IMR-90 (cell line): ENCODE measurements around the gene GNB1L. TPM values are rescaled to one million over a fixed set of nuclear protein-coding genes. Genes with fewer than 3 reads are reported as not detected.

Experiments
- ATAC-seq: fragments of 200-7000 bp; cut with Tn5 transposase; 2 replicates; pipeline ENCODE4 v1.9.1; 2020; ENCODE audit warnings: low read depth, mild to moderate bottlenecking, moderate library complexity
- BruUV-seq: library from RNA; stranded (reverse); fragments of 400-500 nt; replicated peaks from 2 replicates; lab custom pipeline; 2021; lab: Mats Ljungman, UMichigan
- CTCF ChIA-PET: fragments of 300-600 bp; formaldehyde crosslinking; extraction: SDS; loops from one replicate; lab custom pipeline; 2021; ENCODE audit warnings: antibody characterized with exemption; lab: Yijun Ruan, JAX
- POLR2A ChIA-PET: fragments of 300-600 bp; sonication (Branson Sonifier 250); formaldehyde crosslinking; loops from one replicate; lab custom pipeline; 2022; ENCODE audit warnings: antibody characterized with exemption; ENCODE audit not compliant: unreplicated experiment; lab: Charles Lee
- DNase-seq: peaks from one replicate; pipeline ENCODE4 v3.0.0; 2013
- H2AFZ ChIP-seq: replicated peaks from 2 replicates; pipeline ENCODE3; 2013; ENCODE audit warnings: low read length, mild to moderate bottlenecking; ENCODE audit not compliant: poor library complexity
- H2AK5ac ChIP-seq: 2 replicates; pipeline ENCODE4 v1.6.1; 2013; ENCODE audit warnings: low read depth, low read length, inconsistent platforms
- H2AK9ac ChIP-seq: replicated peaks from 2 replicates; pipeline ENCODE3; 2013; ENCODE audit warnings: mild to moderate bottlenecking, low read depth, low read length, moderate library complexity; ENCODE audit not compliant: poor library complexity
- H2BK120ac ChIP-seq: 2 replicates; pipeline ENCODE4 v1.6.1; 2013; ENCODE audit warnings: low read depth, low read length, inconsistent platforms
- H2BK15ac ChIP-seq: 3 replicates; pipeline ENCODE4 v1.6.1; 2013; ENCODE audit warnings: low read depth, low read length, inconsistent platforms
- H2BK20ac ChIP-seq: 2 replicates; pipeline ENCODE4 v1.6.1; 2013; ENCODE audit warnings: low read depth, mild to moderate bottlenecking, inconsistent platforms, low read length, moderate library complexity
- H2BK5ac ChIP-seq: 2 replicates; pipeline ENCODE4 v1.6.1; 2013; ENCODE audit warnings: mild to moderate bottlenecking, low read depth, low read length, inconsistent platforms; ENCODE audit not compliant: poor library complexity, severe bottlenecking
- H3K14ac ChIP-seq: replicated peaks from 2 replicates; pipeline ENCODE4 v1.6.1; 2013; ENCODE audit warnings: low read depth, low read length, inconsistent platforms
- H3K18ac ChIP-seq: 2 replicates; pipeline ENCODE4 v1.6.1; 2013; ENCODE audit warnings: low read depth, low read length, control low read depth
- H3K23ac ChIP-seq: 2 replicates; pipeline ENCODE4 v1.6.1; 2013; ENCODE audit warnings: low read depth, low read length, inconsistent platforms
- H3K27ac ChIP-seq: 2 replicates; pipeline ENCODE4 v1.5.1; 2013; ENCODE audit warnings: mild to moderate bottlenecking, control low read depth, low read length; ENCODE audit not compliant: insufficient read depth
- H3K27me3 ChIP-seq: 2 replicates; pipeline ENCODE4 v1.6.1; 2013; ENCODE audit warnings: low read length; ENCODE audit not compliant: control insufficient read depth, insufficient read depth
- H3K36me3 ChIP-seq: 2 replicates; pipeline ENCODE4 v1.6.1; 2013; ENCODE audit warnings: low read length, mixed read lengths; ENCODE audit not compliant: control insufficient read depth, insufficient read depth
- H3K4ac ChIP-seq: 2 replicates; pipeline ENCODE4 v1.6.1; 2013; ENCODE audit warnings: low read depth, low read length, inconsistent platforms
- H3K4me1 ChIP-seq: 2 replicates; pipeline ENCODE4 v1.6.1; 2013; ENCODE audit warnings: low read length, mixed read lengths; ENCODE audit not compliant: control insufficient read depth, insufficient read depth
- H3K4me2 ChIP-seq: 2 replicates; pipeline ENCODE4 v1.6.1; 2013; ENCODE audit warnings: low read depth, mild to moderate bottlenecking, control low read depth, low read length, moderate library complexity
- H3K4me3 ChIP-seq: 2 replicates; pipeline ENCODE4 v1.5.1; 2013; ENCODE audit warnings: low read depth, mild to moderate bottlenecking, control low read depth, low read length, moderate library complexity; ENCODE audit not compliant: insufficient read depth
- H3K56ac ChIP-seq: 2 replicates; pipeline ENCODE4 v1.6.1; 2013; ENCODE audit warnings: low read length, inconsistent platforms; ENCODE audit not compliant: insufficient read depth; ENCODE audit errors: extremely low read depth
- H3K79me1 ChIP-seq, 2 experiments: 2 replicates each; pipeline ENCODE4 v1.6.1; 2013; ENCODE audit warnings: low read length in 2 of 2, inconsistent platforms in 1 of 2, low read depth in 1 of 2
- H3K9ac ChIP-seq: 2 replicates; pipeline ENCODE4 v1.6.1; 2013; ENCODE audit warnings: low read depth, low read length, control low read depth
- H3K9me1 ChIP-seq: 2 replicates; pipeline ENCODE4 v1.6.1; 2013; ENCODE audit warnings: low read length, inconsistent platforms; ENCODE audit not compliant: insufficient read depth
- H3K9me3 ChIP-seq: 2 replicates; pipeline ENCODE4 v1.6.1; 2013; ENCODE audit warnings: low read length; ENCODE audit not compliant: control insufficient read depth, insufficient read depth
- H4K20me1 ChIP-seq: 2 replicates; pipeline ENCODE4 v1.6.1; 2013; ENCODE audit warnings: low read length, inconsistent platforms; ENCODE audit not compliant: insufficient read depth
- H4K5ac ChIP-seq: 2 replicates; pipeline ENCODE4 v1.6.1; 2013; ENCODE audit warnings: mild to moderate bottlenecking, low read depth, low read length, control low read depth
- H4K8ac ChIP-seq, 2 experiments: 2 replicates each; pipeline ENCODE4 v1.6.1; 2013; ENCODE audit warnings: low read depth in 2 of 2, low read length in 2 of 2, control low read depth in 1 of 2, inconsistent platforms in 1 of 2
- H4K91ac ChIP-seq: 2 replicates; pipeline ENCODE4 v1.6.1; 2013; ENCODE audit warnings: low read depth, low read length, inconsistent platforms; ENCODE audit not compliant: insufficient read depth
- CEBPB ChIP-seq: IDR thresholded peaks from 2 replicates; pipeline ENCODE4 v1.6.1; 2012; ENCODE audit warnings: low read depth, low read length, improper control_type of control experiment
- CHD1 ChIP-seq: IDR thresholded peaks from 2 replicates; pipeline ENCODE4 v1.6.1; 2012; ENCODE audit warnings: low read depth, low read length, improper control_type of control experiment
- FOS ChIP-seq: fragments of 150-350 bp; IDR thresholded peaks from 2 replicates; pipeline ENCODE4 v1.6.1; 2016; ENCODE audit warnings: low read depth, low read length
- MAFK ChIP-seq: IDR thresholded peaks from 2 replicates; pipeline ENCODE4 v1.6.1; 2012; ENCODE audit warnings: low read depth, low read length, improper control_type of control experiment
- MAZ ChIP-seq: IDR thresholded peaks from 2 replicates; pipeline ENCODE4 v1.6.1; 2012; ENCODE audit warnings: low read depth, mild to moderate bottlenecking, low read length, improper control_type of control experiment, moderate library complexity, borderline replicate concordance
- MXI1 ChIP-seq: IDR thresholded peaks from 2 replicates; pipeline ENCODE4 v1.6.1; 2012; ENCODE audit warnings: low read depth, mild to moderate bottlenecking, low read length, moderate library complexity, borderline replicate concordance
- NFE2L2 ChIP-seq: fragments of 150-350 bp; IDR thresholded peaks from 2 replicates; pipeline ENCODE4 v1.6.1; 2016; ENCODE audit warnings: low read depth, mild to moderate bottlenecking, low read length
- POLR2A ChIP-seq: IDR thresholded peaks from 2 replicates; pipeline ENCODE4 v1.6.1; 2012; ENCODE audit warnings: mild to moderate bottlenecking, low read depth, low read length
- RAD21 ChIP-seq: IDR thresholded peaks from 2 replicates; pipeline ENCODE4 v1.6.1; 2012; ENCODE audit warnings: low read length, improper control_type of control experiment
- RCOR1 ChIP-seq: IDR thresholded peaks from 2 replicates; pipeline ENCODE4 v1.6.1; 2012; ENCODE audit warnings: mild to moderate bottlenecking, low read length, improper control_type of control experiment; ENCODE audit not compliant: insufficient replicate concordance
- RFX5 ChIP-seq: IDR thresholded peaks from 2 replicates; pipeline ENCODE4 v1.8.0; 2012; ENCODE audit warnings: low read depth, mild to moderate bottlenecking, low read length, moderate library complexity
- SMC3 ChIP-seq: fragments of 150-350 bp; IDR thresholded peaks from 2 replicates; pipeline ENCODE4 v1.6.1; 2016; ENCODE audit warnings: low read depth, mild to moderate bottlenecking, antibody characterized with exemption, low read length, moderate library complexity
- WGBS, 2 experiments: methylation state at CpG; one replicate each; pipeline versions ENCODE4 v1.1.5 to v1.1.7; 2013; ENCODE audit warnings: missing lambda C conversion rate in 2 of 2; ENCODE audit not compliant: insufficient read length in 1 of 2; ENCODE audit errors: extremely low coverage in 2 of 2; 5-methylcytosine and 5-hydroxymethylcytosine counted together
- dilution Hi-C: fragments of 300-500 bp; cut with HindIII; formaldehyde crosslinking; loops from one replicate; pipeline ENCODE4 v1.14.3; 2018; ENCODE audit warnings: low sequenced_read_pairs; ENCODE audit not compliant: unreplicated experiment
- in situ Hi-C: fragments of 300-500 bp; cut with MboI; formaldehyde crosslinking; loops from 3 replicates; pipeline ENCODE4 v1.14.3; 2019; ENCODE audit warnings: low sequenced_read_pairs, inconsistent platforms, mixed read lengths
- intact Hi-C: fragments of 100-400 bp; cut with micrococcal nuclease; formaldehyde crosslinking; loops from 2 replicates; pipeline ENCODE4 v1.10.0; 2022
- polyA plus RNA-seq, 3 experiments: library from polyadenylated mRNA; depleted of rRNA; stranded (reverse); fragments of >200 nt; gene quantifications; 2 replicates each; pipeline ENCODE4 v1.2.3, GENCODE V29; 2012; ENCODE audit warnings: low replicate concordance in 1 of 3
- total RNA-seq: library from RNA; depleted of rRNA; stranded (reverse); fragments of >200 nt; gene quantifications from 2 replicates; pipeline ENCODE4 v1.2.3, GENCODE V29; 2012
- TF ChIP-seq, protein P1 (sequence below): fragments of 150-350 bp; IDR thresholded peaks from 2 replicates; pipeline ENCODE4 v1.6.1; 2017; ENCODE audit warnings: mild to moderate bottlenecking, antibody characterized with exemption, low read length, low read depth
- TF ChIP-seq, protein P2 (sequence below): conservative IDR thresholded peaks from 2 replicates; pipeline ENCODE4 v1.5.1; 2012; ENCODE audit warnings: mild to moderate bottlenecking, low read depth, low read length, improper control_type of control experiment
- TF ChIP-seq, protein P3 (sequence below): fragments of 150-350 bp; IDR thresholded peaks from 2 replicates; pipeline ENCODE4 v1.6.1; 2016; ENCODE audit warnings: low read depth, mild to moderate bottlenecking, low read length, moderate library complexity, borderline replicate concordance

GNB1L gene
- total and polyA plus RNA-seq, 2 of the 4 experiments (the other 2 are of a cell fraction): 2.5 to 4.4 TPM

DNA sequence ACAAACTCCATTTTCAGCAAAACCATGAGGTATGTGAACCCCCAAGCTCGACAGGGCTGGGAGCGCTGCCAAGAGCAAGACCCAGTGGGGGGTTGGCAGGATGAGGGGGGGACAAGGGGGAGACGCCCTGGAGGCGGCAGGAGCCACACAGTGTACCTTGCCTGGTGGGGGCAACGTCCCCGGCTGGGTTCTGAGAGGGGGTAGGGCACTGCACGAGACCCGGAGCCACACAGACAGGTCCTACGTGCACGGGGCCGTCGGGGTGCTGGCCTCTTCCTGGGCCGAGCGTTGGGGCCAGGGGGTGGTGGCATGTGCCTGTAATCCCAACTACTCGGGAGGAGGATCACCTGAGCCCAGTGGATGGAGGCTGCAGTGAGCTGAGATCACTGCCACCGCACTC, 65.3 kb downstream of the GNB1L start:
- Histone ChIP-seq H3K4ac (no peak overlapping the region), H2AK9ac (no peak overlapping the region), H3K4me3 (no peak overlapping the region), H2BK20ac (no peak overlapping the region), H3K79me1 (no peaks in the 10 kb centered on the region), H3K4me2 (no peak overlapping the region), H4K91ac (no peak overlapping the region), H3K18ac (no peak overlapping the region), H2AK5ac (no peak overlapping the region), H2BK5ac (no peak overlapping the region), H3K23ac (no peak overlapping the region), H4K20me1 (no peaks in the 10 kb centered on the region), H3K36me3 (peaks cover 3% of the 10 kb centered on the region), H3K27ac (no peak overlapping the region), H4K8ac (no peak overlapping the region), H3K27me3 (no peaks in the 10 kb centered on the region), H3K9ac (no peak overlapping the region), H2AFZ (no peak overlapping the region), H3K9me3 (peaks cover 8% of the 10 kb centered on the region), H2BK15ac (no peak overlapping the region), H4K5ac (no peak overlapping the region), H3K4me1 (peaks cover 2% of the 10 kb centered on the region; the same call in 1 of the 2 replicates), H3K9me1 (no peaks in the 10 kb centered on the region; the same call in 1 of the 2 replicates), H3K56ac (no peak overlapping the region), H3K14ac (no peak overlapping the region), H2BK120ac (no peak overlapping the region)
- no CpG with 5 or more reads among the region's 16 CpGs for WGBS, 2 experiments
- intact Hi-C loops: no loop called here
- ChIA-PET POLR2A (no interaction called here), CTCF (interaction anchor here (0.6 kb wide), 1 partner anchor 58 kb away, joined by 3 read pairs; no protein-coding TSS in a partner anchor)
- no peak for TF ChIP-seq SMC3
- no peak for TF ChIP-seq POLR2A
- no peak for TF ChIP-seq CEBPB
- TF ChIP-seq MAZ: no peak
- TF ChIP-seq, protein P1, sequence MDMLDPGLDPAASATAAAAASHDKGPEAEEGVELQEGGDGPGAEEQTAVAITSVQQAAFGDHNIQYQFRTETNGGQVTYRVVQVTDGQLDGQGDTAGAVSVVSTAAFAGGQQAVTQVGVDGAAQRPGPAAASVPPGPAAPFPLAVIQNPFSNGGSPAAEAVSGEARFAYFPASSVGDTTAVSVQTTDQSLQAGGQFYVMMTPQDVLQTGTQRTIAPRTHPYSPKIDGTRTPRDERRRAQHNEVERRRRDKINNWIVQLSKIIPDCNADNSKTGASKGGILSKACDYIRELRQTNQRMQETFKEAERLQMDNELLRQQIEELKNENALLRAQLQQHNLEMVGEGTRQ: no peak
- TF ChIP-seq MXI1: no peak
- TF ChIP-seq, protein P2, sequence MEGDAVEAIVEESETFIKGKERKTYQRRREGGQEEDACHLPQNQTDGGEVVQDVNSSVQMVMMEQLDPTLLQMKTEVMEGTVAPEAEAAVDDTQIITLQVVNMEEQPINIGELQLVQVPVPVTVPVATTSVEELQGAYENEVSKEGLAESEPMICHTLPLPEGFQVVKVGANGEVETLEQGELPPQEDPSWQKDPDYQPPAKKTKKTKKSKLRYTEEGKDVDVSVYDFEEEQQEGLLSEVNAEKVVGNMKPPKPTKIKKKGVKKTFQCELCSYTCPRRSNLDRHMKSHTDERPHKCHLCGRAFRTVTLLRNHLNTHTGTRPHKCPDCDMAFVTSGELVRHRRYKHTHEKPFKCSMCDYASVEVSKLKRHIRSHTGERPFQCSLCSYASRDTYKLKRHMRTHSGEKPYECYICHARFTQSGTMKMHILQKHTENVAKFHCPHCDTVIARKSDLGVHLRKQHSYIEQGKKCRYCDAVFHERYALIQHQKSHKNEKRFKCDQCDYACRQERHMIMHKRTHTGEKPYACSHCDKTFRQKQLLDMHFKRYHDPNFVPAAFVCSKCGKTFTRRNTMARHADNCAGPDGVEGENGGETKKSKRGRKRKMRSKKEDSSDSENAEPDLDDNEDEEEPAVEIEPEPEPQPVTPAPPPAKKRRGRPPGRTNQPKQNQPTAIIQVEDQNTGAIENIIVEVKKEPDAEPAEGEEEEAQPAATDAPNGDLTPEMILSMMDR: no peak
- no peak for TF ChIP-seq RAD21
- no peak for TF ChIP-seq NFE2L2
- TF ChIP-seq RFX5: no peak
- no peak for TF ChIP-seq MAFK
- no peak for TF ChIP-seq RCOR1
- TF ChIP-seq, protein P3, sequence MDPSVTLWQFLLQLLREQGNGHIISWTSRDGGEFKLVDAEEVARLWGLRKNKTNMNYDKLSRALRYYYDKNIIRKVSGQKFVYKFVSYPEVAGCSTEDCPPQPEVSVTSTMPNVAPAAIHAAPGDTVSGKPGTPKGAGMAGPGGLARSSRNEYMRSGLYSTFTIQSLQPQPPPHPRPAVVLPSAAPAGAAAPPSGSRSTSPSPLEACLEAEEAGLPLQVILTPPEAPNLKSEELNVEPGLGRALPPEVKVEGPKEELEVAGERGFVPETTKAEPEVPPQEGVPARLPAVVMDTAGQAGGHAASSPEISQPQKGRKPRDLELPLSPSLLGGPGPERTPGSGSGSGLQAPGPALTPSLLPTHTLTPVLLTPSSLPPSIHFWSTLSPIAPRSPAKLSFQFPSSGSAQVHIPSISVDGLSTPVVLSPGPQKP: no peak
- no peak for TF ChIP-seq FOS
- no peak for TF ChIP-seq CHD1
- DNase-seq (no peak), ATAC-seq (no peak)
- dilution Hi-C loops: no loop called here
- in situ Hi-C loops: no loop called here
- BruUV-seq: no TSS peak
